Skin of body (tissue), 2 donors: ENCODE results near the gene DMD. TPM values are rescaled to one million over a fixed set of nuclear protein-coding genes. Genes with fewer than 3 reads are reported as not detected.

Experiments used
- DNase-seq: peaks from one replicate; lab custom pipeline; 2025; lab: John Stamatoyannopoulos, UW
- total RNA-seq: library from RNA; depleted of rRNA; stranded (reverse); fragments of >200 nt; gene quantifications from one replicate; pipeline ENCODE4 v1.2.3, GENCODE V29; 2014

The DMD gene
- total RNA-seq, 1 donor from 2014 or later = 87.0 TPM

DNA sequence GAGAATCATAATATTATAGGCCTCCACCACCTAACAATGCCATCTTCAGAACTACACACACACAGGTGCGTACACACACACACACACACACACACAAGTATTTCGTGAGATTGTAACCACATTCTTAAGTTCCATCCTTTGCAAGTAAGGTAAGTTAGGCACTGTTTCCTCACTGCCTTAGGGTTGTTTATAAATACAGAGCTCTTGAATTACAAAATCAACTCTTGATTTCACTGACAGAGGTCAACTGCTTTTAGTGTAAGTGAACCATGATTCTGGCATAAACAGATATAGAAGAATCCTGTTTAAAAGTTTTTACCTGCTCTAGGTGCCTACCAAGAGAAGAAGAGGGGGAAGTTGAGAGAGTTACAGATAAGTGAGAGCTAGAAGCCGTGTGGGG lies 166.1 kb downstream of the DMD start:
- DNase-seq = no peak

DNA sequence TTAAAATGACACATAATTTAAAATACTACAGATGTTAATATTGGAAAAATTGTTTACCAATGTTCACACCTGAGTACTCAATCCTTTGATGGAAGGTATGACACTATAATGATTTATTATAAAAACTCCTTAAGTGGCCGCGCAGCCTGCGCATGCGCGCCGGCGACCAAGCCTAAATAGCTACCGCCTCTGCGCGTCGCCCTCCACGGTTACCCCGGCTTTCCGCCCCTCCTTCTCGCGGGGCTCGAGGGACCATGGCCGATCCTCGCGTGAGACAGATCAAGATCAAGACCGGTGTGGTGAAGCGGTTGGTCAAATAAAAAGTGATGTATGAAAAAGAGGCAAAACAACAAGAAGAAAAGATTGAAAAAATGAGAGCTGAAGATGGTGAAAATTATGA lies 170.2 kb downstream of the DMD start:
- DNase-seq = no peak

DNA sequence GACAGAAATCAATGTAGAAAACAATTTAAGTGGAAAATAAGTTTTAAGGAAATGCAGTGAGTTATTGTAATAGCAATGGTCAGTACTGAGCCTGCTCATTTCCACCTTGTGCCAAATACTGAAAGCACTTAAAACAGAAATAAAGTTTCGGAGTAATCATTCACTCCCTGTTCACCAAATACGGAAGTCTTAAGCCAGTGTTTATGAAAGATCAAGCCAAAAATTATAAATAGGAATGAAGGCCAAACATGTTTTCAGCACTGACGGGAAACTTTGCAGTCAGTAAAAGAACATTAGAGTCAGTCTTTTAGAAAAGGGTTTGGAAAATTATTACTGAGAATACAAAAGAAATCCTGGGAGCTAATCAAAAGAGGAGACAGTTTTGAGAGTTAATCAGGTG lies 178.6 kb downstream of the DMD start:
- no peak for DNase-seq

DNA sequence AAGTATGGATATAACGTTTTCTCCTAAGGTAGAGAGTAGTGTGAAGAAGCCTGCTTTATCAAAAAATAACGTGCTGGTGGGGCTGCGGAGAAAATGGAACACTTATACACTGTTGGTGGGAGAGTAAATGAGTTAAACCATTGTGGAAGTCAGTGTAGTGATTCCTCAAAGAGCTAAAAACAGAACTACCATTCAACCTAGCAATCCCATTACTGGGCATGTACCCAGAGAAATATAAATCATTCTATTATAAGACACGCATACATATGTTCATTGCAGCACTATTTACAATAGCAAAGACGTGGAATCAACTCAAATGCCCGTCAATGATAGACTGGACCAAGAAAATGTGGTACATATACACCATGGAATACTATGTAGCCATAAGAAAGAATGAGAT lies 196.4 kb downstream of the DMD start:
- no peak for DNase-seq

DNA sequence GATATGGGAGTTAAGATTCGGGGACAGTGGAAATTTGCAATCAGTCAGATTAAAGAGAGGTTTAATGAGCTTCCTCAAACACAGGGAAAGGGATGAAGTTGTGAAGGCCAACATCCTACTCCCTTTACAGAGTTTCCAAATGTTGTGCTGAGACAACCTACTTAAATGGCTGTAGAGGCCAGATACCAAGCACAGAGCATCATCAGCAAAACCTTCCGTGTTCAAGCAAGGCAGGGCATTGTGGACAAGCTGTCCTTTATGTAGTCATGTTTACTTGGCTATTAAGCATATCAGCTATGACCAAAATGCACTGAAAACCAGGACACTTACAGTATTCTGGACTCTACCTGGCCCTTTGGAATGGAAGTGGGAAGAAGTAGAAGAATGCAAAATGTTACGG lies 197.3 kb downstream of the DMD start:
- no peak for DNase-seq

DNA sequence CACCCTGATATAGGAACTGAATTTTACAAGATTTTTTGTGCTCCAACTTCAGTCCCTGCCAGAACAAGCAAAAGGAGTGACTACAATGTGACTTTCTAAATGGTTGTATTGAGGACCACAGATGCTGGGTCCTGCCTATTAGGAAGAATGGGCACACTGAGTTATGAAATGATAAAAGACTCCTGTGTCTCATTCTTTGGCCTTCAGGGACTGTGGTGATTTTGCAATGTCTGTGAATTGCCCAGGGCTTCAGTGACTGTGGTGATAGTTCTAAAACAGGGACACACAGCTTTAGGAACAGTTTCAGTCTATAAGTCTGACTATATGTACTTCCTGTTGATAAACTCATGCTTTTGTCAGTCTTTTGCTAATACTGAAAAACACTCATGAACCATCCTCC lies 210.2 kb downstream of the DMD start:
- no peak for DNase-seq

DNA sequence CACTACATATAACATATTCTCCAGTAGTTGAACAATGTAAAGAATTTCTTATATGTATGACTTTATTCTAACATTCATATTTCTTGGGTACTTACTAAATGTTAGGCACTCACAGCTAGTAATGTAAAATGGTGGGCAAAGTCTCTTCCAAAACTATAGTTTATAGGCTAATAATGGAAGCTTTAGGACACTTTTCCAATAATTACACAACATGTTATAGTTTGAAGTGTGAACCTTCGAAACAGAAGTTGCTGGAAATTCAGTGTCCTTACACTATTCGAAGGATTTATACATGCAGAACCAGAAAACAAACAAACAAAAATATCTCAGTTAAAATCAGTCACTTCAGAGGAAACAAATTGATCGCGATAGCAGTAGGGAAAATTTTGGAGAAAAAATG lies 212.6 kb downstream of the DMD start:
- no peak for DNase-seq

DNA sequence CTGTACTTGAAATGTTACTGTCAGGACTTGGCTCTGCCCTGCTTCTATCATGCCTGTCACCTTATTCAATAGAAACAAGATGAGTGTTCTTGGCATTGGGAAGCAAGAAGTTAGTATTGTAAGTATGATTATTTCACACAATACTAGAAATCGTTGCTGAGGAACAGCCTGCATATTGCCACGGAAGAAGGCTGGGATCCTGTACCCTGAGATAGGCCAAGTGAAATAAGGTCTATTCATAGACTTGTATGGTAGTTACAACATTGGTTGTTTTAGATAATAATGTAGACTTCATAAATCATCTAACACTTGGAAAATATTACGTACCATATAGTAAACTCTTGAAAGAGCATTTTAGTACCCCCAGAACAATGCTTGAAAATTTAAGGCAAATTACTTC lies 215.9 kb downstream of the DMD start:
- DNase-seq = no peak

DNA sequence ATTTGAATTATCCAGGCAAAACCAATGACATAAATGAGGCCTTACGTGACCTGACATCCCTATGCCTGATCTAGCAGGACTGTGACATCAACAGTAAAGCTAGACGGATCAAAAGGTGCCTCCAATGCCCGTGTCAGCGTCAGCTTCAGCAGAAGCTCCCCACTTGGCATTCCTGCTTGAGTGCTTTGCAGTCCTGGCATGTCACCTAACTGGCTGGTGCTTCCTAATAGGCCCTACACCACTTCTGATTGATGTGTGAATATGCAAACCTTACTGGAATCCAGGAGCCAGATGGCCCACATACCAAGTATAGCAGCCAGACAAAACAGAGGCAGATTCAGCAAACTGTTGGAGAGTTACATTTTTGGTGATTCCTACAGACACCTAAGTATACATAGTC lies 224.2 kb downstream of the DMD start:
- DNase-seq = no peak

DNA sequence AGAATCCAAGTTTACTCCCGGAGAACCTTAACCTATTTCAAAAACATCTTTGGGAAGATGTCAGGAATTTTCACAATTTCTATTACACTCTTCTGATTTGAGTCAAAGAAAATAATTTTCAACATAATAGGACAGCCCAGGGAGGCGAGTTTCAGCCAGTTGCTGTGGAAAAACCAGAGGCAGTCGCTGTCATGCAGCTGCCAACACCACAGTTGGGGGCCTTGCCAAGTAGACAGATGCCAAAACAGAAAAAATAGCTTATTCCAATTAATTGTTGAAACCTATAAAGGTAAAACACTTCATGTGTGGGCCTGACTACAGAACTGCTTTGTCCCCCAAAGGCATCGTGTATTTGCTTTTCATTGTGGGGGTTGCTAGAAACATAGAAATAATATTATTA lies 225.8 kb downstream of the DMD start:
- DNase-seq = no peak

DNA sequence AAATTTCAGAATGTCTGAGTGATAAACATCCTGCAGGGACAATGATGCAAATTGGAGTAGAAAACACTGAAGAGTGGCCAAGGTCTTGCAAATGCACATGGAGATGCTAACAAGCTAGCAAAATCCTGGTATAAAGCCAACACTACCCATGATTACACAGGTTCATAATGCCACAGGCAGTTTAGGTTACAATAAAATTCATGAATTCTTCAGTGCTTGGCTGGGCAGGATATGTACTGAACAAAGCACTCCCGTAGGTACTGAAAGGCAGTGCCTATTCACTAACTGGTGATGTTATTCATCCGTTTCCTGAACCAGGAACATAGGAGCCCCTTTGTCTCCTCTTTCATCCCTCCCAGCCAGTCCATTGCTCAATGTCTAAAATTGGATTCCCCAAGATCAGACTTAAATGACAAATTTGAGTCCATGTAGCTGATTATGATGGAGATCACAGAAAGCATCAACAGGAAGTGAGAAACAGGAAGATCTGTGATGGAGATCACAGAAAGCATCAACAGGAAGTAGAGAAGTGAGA lies 244.5 kb downstream of the DMD start:
- DNase-seq = no peak

DNA sequence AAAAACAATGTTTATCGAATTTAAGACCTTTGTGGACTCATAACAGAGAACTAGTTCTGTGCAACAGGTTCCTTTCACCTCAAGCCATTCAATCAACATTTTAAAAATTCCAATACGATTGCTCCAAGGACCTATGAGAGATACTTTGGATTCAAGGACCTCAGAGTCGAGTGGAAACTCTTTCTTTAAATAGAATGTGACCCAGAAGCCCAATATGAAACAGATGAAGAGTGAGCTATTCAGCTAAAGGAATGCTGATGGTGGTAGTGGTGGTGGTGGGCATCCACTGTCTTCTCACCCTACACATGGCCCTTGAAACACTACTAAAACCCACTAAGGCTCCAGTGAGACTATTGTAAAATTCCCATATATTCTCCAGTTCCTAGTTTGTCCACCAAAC lies 257.2 kb downstream of the DMD start:
- DNase-seq = no peak

DNA sequence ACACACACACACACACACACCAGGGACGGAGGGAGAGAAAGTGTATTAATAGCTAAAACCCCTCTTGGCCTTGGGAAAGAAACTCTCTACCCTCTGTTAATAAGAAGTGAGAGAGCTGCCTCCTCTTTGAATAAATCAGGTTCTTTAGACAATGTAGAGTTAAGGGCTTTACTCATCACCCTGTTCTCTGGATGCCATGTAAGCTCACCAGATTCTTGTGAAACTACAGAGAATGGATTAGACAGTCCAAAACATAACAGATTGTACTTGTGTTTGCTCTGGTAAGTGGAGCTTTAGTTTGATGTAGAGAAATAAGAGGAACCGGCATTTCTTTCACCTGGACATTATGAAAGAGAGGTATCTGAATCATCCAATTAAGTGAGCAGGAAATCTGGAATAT lies 263.2 kb downstream of the DMD start:
- no peak for DNase-seq

DNA sequence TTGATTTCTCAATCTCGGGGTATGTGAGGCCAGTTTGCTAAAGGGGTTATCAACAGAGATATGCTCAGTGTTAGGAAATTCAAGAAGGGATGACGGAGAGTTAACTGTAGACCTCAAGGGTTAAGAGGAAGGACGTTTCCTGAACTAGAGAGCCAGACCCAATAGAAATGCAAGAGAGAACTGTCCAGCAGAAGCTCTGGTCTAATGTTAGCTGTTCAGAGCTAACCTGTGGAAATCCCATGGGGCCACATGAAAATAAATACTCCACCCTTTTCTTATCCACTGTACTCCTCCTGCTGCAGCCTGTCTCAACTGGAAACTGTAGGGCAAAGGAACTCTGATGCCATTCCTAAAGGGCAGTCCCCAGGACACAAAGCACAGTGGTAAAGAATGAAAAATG lies 274.3 kb downstream of the DMD start:
- DNase-seq = no peak

DNA sequence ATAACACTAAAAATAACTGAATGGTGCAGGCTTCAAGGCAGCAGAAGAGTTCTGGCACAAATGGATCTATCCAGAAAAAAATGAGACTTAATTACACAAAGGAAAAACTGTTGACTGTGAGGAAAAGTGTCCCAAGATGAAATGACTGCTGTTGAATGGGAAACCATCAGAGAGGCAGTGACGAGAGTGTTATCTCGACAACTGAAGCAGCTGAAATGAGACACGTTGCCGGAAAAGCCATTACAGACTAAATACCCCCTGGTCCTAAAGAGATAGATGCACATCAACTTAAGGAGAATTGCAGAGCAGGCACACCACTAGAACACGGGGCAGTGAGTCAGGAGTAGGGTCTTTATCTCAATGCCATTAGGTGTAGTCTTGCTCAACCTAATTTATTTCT lies 277.8 kb downstream of the DMD start:
- DNase-seq = no peak

DNA sequence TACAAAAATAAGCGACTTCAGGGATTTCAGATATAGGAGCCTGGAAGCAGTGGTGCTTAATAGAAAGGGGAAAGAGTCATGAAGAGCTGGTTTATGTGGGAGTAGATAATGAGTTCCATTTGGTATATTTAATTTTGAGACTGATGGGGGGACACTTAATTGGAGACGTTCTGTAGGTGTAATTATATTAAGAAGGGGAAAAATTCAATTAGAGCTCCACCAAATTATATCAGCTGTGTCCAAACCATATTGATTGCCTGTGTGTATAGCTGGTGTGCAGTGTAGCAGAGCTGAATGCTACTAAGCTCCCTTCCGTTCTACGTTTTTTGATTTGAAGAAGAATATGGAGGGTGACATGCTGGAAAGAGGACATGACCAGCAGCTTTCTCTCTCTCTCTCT lies 282.3 kb downstream of the DMD start:
- DNase-seq = no peak

DNA sequence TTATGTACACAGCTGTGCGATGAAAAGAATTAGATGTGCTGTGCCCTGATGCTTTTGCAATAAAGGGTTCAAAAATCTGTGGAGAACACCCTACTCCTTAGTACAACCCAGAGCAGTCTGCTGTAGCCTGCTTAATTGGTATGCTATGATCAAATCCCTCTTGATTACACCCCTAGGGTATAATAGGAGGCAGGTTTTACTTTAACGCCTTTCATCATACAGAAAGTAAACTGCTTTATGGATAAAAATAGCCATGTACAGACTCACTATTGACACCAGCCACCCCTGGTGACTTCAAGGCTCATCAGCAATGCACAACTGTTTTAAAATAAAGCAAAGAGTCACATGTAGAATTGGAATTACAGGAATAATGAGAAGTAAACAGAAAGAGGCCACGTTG lies 315.3 kb downstream of the DMD start:
- DNase-seq = no peak

DNA sequence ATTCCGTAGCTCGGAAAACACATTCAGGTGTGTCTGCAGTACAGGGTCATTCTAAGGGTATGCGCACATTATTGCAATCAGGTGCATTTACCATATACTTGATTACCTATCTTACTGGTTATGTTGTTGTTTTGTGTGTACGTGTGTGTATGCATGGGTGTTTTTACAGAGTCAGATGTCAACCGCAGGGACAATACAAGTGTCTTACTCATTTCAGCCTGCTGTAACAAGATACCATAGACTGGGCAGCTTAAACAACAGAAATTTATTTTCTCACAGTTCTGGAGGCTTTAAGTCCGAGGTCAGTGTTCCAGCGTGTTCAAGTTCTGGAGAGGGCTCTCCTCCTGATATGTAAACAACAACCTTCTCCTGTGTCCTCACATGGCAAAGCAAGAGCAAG lies 316.7 kb downstream of the DMD start:
- no peak for DNase-seq

DNA sequence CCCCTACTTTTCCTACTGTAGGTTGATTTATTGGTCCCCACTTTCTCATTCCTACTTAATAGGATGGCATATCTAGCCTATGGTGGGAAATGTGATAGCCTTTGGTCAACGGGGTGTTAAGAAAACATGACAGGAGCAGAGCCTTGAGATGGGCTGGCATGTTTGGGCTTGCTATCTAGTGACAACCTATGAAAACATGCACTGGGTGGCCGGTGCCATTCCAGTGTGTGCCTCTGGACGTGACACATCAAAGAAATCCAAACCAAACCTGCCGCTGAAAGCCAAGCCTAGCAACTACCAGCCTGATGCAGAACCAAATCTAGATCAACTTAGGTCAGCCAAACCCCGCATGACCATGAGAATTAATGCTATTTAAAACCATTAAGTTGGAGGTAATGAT lies 317.6 kb downstream of the DMD start:
- no peak for DNase-seq

DNA sequence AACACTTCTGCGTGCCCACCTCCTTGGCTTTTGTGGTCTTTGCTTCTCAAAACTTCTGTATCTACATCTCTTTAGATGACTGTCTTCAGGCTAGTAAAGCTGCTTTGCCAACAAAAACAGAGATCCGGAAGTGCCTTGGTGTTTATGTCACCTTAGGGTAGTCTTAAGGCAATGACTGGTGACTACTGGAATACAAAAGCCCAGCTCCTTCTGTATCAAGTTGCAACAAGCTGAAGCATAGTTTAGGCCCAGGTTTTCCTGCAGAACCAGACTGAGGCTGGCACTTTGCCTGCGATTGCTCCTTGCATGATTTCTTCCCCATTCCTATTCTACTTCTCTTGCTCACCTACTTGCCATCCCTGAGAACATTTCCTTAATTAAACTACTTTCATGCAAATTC lies 333.8 kb downstream of the DMD start:
- DNase-seq = no peak

DNA sequence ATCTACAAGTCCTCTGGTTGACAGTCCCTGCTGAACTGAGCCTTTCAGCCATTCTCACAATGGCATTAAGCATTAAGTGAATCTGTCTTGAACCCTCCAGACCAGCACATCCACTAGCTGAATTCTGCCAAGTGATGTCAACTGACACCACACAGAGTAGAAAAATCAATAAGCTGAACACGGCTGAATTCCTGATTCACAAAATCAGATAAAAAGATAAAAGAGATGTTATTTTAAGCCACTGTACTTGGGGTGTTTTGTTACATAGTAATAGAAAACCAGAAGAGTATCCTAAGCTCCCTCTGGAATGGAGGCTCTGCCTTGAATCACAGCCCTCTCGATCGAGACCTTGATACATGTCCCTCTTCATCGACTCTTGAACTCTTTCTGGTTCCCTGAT lies 336.5 kb downstream of the DMD start:
- DNase-seq = no peak

DNA sequence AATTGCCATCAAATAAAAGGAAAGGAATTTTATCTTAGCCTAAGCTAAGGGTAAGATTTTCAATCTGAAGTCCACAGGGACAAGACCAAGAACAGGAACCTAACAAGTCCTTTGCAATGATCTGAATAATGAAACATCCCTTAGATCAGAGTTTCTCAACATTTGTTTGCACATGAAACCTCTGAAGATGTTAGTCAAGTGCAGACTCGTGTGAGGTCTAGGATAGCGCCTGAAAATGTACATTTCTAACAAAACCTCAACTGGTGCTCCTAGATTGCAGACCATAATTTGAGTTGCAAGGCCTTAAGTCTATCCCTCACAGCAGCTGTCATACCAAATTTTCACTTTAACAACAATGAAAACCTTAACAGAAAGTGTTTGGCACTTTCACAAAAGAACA lies 337.6 kb downstream of the DMD start:
- DNase-seq = no peak

DNA sequence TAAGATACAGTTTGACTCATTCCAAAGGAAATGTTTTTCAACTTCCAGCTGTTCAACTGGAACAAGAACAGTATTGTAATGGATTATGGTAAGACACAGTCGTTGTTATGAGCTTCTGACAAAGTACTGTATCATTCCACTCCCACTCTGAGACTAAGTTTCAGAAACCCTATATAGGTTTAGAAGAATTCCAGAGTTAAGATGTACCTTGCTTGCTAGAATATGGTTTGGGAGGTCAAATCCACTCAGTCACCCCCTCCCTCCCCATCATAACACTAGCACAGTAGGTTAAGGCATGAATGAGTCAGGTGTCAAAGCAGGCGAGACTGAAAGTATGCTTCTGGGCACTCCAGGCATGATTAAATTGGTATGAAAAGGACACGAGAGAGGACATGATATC lies 339.7 kb downstream of the DMD start:
- DNase-seq = no peak

DNA sequence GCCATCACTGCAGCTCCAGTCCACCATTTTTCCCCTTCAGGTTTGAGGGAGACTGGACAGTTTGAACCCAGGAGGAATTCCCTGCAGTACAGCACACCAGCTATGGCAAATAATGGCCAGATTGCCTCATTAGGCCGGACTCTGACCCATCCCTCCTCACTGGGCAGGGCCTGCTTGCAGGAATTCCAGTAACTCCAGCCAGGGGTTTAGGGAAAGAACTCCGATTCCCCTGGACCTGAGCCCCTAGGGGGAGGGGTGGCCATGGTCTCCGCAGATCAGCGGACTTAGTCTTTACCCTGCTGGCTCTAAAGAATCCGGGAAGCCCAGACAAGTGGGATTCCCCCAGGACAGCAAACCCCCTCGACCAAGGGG lies 342.8 kb downstream of the DMD start:
- no peak for DNase-seq
